BE2C (cell line): ENCODE data around the gene TBX18.

ENCODE experiments used
- DNase-seq: peaks from one replicate; pipeline ENCODE4 v3.0.0-alpha.2; 2020
- H3K27me3 ChIP-seq: fragments of 250-450 bp; sonication (Bioruptor Pico); 2 replicates; pipeline ENCODE4 v1.5.1; 2020; ENCODE audit warnings: mild to moderate bottlenecking
- H3K36me3 ChIP-seq: fragments of 250-450 bp; sonication (Bioruptor Pico); 2 replicates; pipeline ENCODE4 v1.5.1; 2020; ENCODE audit warnings: mild to moderate bottlenecking
- H3K4me1 ChIP-seq: fragments of 250-450 bp; sonication (Bioruptor Pico); 2 replicates; pipeline ENCODE4 v1.5.1; 2020
- H3K4me3 ChIP-seq: 2 replicates; pipeline ENCODE4 v1.5.1; 2011; ENCODE audit warnings: low read depth, low read length
- H3K9me3 ChIP-seq: fragments of 250-450 bp; sonication (Bioruptor Pico); 2 replicates; pipeline ENCODE4 v1.5.1; 2020
- CTCF ChIP-seq: IDR thresholded peaks from 2 replicates; pipeline ENCODE4 v1.5.1; 2012; ENCODE audit warnings: mild to moderate bottlenecking, low read depth, low read length

The TBX18 gene

DNA sequence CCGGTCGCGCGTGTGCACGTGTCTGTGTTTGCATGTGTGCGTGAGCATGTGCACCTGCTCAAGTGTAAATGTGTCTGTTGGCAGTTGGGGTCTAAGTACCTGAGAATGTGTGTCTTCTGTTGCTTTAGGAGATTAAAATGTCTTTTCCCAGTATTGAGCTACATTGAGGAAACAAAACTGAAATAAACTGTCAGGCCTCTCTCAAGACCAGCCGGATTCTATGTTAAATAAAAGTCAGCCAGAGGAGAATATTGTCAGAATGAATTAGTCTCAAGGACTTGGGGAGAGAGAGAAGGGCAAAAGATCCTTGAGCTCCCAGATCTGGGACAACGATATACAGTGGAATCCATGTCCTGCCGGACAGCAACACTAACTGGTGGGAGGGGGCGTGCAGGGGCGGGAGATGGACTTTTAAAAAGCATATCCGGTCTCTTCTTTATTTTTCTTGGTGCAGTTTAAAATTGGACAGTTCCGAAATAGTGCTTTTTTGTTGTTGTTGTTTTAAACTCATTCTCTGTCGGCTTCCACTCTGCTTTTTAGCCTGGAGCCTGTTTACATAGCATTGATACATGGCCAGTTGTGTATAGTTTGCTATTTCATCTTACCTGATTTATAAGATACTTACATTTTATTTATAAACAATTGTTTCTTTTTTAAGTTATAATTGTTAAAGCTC lies 3.3 kb upstream of the TBX18 start:
- no peak overlapping the region for H3K4me3 ChIP-seq
- H3K27me3 ChIP-seq = peaks cover 89% of the 10 kb centered on the region
- TF ChIP-seq CTCF = no peak
- no peak for DNase-seq
- no peaks in the 10 kb centered on the region for H3K4me1 ChIP-seq
- peaks cover 4% of the 10 kb centered on the region; the same call in 1 of the 2 replicates for H3K9me3 ChIP-seq
- no peaks in the 10 kb centered on the region for H3K36me3 ChIP-seq

GRCh38 chr6:84766799-84767525 lies 2.6 kb upstream of the TBX18 start:
- Histone ChIP-seq H3K27me3 (peaks cover 89% of the 10 kb centered on the region), H3K36me3 (no peaks in the 10 kb centered on the region), H3K4me3 (no peak overlapping the region), H3K4me1 (no peaks in the 10 kb centered on the region), H3K9me3 (peaks cover 4% of the 10 kb centered on the region; the same call in 1 of the 2 replicates)
- DNase-seq = no peak
- no peak for TF ChIP-seq CTCF

- Histone ChIP-seq H3K9me3 (peaks cover 4% of the 10 kb centered on the region; the same call in 1 of the 2 replicates), H3K27me3 (peaks cover 89% of the 10 kb centered on the region), H3K4me3 (no peak overlapping the region), H3K36me3 (no peaks in the 10 kb centered on the region), H3K4me1 (no peaks in the 10 kb centered on the region)
- no peak for DNase-seq
- TF ChIP-seq CTCF = no peak
These were observed 1.9 kb upstream of the TBX18 start for GRCh38 chr6:84766118-84766798.

GRCh38 chr6:84763886-84764331 lies 489 bp downstream of the TBX18 start:
- peak; percentile 46 for DNase-seq
- Histone ChIP-seq H3K27me3 (peaks cover 84% of the 10 kb centered on the region), H3K4me3 (peak overlapping the region; percentile 71)

More at GRCh38 chr6:84763886-84764331, 489 bp downstream of the TBX18 start:
- Histone ChIP-seq H3K36me3 (no peaks in the 10 kb centered on the region), H3K9me3 (peaks cover 4% of the 10 kb centered on the region; the same call in 1 of the 2 replicates), H3K4me1 (no peaks in the 10 kb centered on the region)
- TF ChIP-seq CTCF = no peak
